Measurements from ENCODE around the gene RPS14. TPM values are rescaled to one million over a fixed set of nuclear protein-coding genes. Genes with fewer than 3 reads are reported as not detected.
"Not testable (repeated sequence)": the region's sequence is repeated elsewhere in the genome, so short reads cannot be mapped to it uniquely, and the experiment has no call there.

The RPS14 gene
- total and polyA plus RNA-seq, 9 donors, result 2,422 to 5,452 (median 2,882) TPM

DNA sequence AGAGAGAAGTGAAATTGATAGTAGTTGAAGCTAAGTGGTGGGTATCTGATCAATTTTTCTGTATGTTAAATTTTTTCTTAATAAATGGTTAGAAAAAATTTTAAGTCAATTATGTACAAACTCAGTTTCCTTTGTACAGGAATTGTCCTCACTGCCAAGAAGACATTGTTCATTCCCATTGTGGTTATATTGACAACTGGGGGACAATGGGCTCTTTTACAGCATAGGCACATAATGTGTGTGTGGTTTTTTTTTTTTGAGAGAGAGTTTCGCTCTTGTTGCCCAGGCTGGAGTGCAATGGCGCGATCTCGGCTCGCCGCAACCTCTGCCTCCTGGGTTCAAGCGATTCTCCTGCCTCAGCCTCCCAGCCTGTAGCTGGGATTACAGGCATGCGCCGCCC, 23.4 kb downstream of the RPS14 start:
- not testable (repeated sequence) for H3K27me3 ChIP-seq (ENCODE audit: control insufficient read depth, insufficient read depth, low read length); DNase-seq; H3K4me3 ChIP-seq (ENCODE audit: low read length); H3K9me3 ChIP-seq (replicated peaks; ENCODE audit: control insufficient read depth, low read depth, low read length); H3K36me3 ChIP-seq (ENCODE audit: control insufficient read depth, insufficient read depth, low read length); H3K4me1 ChIP-seq (ENCODE audit: control insufficient read depth, insufficient read depth, low read length); H3K27ac ChIP-seq (ENCODE audit: low read length)
- no CpG with 5 or more reads among the region's 9 CpGs for WGBS (ENCODE audit: insufficient coverage)

DNA sequence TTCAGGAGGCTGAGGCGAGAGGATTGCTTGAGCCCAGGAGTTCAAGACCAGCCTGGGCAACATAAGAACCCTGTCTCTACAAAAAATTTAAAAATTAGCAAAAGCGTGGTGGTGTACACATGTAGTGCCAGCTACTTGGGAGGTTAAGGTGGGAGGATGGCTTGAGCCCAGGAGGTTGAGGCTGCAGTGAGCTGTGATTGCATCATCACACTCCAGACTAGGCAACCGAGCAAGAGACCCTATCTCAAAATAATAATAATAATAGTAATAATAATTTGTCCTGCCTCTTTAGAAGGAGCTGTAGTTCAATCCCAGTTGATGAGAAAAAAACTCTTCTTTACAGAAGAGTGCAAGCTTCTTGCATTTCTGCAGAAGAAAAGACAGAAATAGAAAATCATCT, 26.8 kb downstream of the RPS14 start:
- Histone ChIP-seq H3K9me3 (replicated peaks; ENCODE audit: control insufficient read depth, low read depth, low read length) (no peaks in the 10 kb centered on the region), H3K4me1 (ENCODE audit: control insufficient read depth, insufficient read depth, low read length) (no peaks in the 10 kb centered on the region), H3K4me3 (ENCODE audit: low read length) (no peak overlapping the region), H3K36me3 (ENCODE audit: control insufficient read depth, insufficient read depth, low read length) (no peaks in the 10 kb centered on the region), H3K27me3 (ENCODE audit: control insufficient read depth, insufficient read depth, low read length) (no peaks in the 10 kb centered on the region), H3K27ac (ENCODE audit: low read length) (no peak overlapping the region)
- no peak for DNase-seq
- WGBS (ENCODE audit: insufficient coverage), result 86% methylated on average over 1 of the region's 3 CpGs

- H3K27me3 ChIP-seq (ENCODE audit: control insufficient read depth, insufficient read depth, low read length), result no peaks in the 10 kb centered on the region
- H3K4me3 ChIP-seq (ENCODE audit: low read length), result no peak overlapping the region
- no peak overlapping the region for H3K27ac ChIP-seq (ENCODE audit: low read length)
- no CpG with 5 or more reads among the region's 4 CpGs for WGBS (ENCODE audit: insufficient coverage)
- no peaks in the 10 kb centered on the region for H3K4me1 ChIP-seq (ENCODE audit: control insufficient read depth, insufficient read depth, low read length)
- DNase-seq, result no peak
- H3K9me3 ChIP-seq (replicated peaks; ENCODE audit: control insufficient read depth, low read depth, low read length), result no peaks in the 10 kb centered on the region
- no peaks in the 10 kb centered on the region for H3K36me3 ChIP-seq (ENCODE audit: control insufficient read depth, insufficient read depth, low read length)
Observed at GRCh38 chr5:150422075-150422474, 27.5 kb downstream of the RPS14 start.

DNA sequence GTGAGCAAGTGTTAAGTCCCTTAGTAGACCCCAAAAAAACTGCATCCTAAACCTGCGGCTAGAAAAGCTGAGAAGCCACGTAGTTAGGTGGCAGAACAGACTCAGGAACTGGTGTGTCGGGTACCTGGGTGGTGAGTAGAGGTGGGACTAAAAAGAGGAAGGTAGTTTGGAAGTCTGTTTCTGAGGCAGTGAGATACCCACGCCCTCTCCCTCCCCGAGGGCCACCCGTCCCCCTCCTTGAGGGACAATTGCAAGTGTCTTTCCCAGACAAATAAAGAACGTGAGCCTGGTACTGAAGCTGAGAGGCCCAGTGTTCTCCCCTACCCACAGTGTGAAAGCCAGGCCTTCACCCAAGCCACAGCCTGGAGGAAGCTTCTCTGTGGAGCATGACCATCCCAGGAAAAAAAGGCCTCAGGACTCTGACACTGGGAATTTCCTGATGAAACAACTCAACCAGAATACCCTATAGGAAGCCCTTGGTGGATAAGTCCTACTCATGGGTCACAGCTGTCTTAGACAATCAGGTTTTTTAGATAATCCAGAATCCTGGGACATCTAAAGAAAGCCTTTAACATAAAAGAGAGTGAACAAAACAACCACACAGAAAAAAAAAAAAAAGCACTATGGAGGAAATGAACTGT, 29.8 kb downstream of the RPS14 start:
- DNase-seq, result no peak
- no peak overlapping the region for H3K4me3 ChIP-seq (ENCODE audit: low read length)
- no peaks in the 10 kb centered on the region for H3K9me3 ChIP-seq (replicated peaks; ENCODE audit: control insufficient read depth, low read depth, low read length)
- no peaks in the 10 kb centered on the region for H3K27me3 ChIP-seq (ENCODE audit: control insufficient read depth, insufficient read depth, low read length)
- H3K27ac ChIP-seq (ENCODE audit: low read length), result no peak overlapping the region
- H3K4me1 ChIP-seq (ENCODE audit: control insufficient read depth, insufficient read depth, low read length), result no peaks in the 10 kb centered on the region
- 46% methylated on average over 2 of the region's 7 CpGs for WGBS (ENCODE audit: insufficient coverage)
- H3K36me3 ChIP-seq (ENCODE audit: control insufficient read depth, insufficient read depth, low read length), result no peaks in the 10 kb centered on the region

GRCh38 chr5:150413902-150414790, 35.4 kb downstream of the RPS14 start:
- not testable (repeated sequence) for H3K27me3 ChIP-seq (ENCODE audit: control insufficient read depth, insufficient read depth, low read length); H3K4me3 ChIP-seq (ENCODE audit: low read length); DNase-seq; H3K36me3 ChIP-seq (ENCODE audit: control insufficient read depth, insufficient read depth, low read length); H3K9me3 ChIP-seq (replicated peaks; ENCODE audit: control insufficient read depth, low read depth, low read length)
- peaks cover 19% of the 10 kb centered on the region for H3K4me1 ChIP-seq (ENCODE audit: control insufficient read depth, insufficient read depth, low read length)
- peak overlapping the region; percentile 92 for H3K27ac ChIP-seq (ENCODE audit: low read length)
- 91% methylated on average over 12 of the region's 16 CpGs for WGBS (ENCODE audit: insufficient coverage)

GRCh38 chr5:150413176-150413901, 36.2 kb downstream of the RPS14 start:
- Histone ChIP-seq H3K27ac (ENCODE audit: low read length) (peak overlapping the region; percentile 92), H3K4me1 (ENCODE audit: control insufficient read depth, insufficient read depth, low read length) (peaks cover 19% of the 10 kb centered on the region), H3K4me3 (ENCODE audit: low read length) (no peak overlapping the region), H3K27me3 (ENCODE audit: control insufficient read depth, insufficient read depth, low read length) (peaks cover 3% of the 10 kb centered on the region), H3K36me3 (ENCODE audit: control insufficient read depth, insufficient read depth, low read length) (no peaks in the 10 kb centered on the region), H3K9me3 (replicated peaks; ENCODE audit: control insufficient read depth, low read depth, low read length) (no peaks in the 10 kb centered on the region)
- no peak for DNase-seq
- WGBS (ENCODE audit: insufficient coverage), result 60% methylated on average over 4 of the region's 12 CpGs

DNA sequence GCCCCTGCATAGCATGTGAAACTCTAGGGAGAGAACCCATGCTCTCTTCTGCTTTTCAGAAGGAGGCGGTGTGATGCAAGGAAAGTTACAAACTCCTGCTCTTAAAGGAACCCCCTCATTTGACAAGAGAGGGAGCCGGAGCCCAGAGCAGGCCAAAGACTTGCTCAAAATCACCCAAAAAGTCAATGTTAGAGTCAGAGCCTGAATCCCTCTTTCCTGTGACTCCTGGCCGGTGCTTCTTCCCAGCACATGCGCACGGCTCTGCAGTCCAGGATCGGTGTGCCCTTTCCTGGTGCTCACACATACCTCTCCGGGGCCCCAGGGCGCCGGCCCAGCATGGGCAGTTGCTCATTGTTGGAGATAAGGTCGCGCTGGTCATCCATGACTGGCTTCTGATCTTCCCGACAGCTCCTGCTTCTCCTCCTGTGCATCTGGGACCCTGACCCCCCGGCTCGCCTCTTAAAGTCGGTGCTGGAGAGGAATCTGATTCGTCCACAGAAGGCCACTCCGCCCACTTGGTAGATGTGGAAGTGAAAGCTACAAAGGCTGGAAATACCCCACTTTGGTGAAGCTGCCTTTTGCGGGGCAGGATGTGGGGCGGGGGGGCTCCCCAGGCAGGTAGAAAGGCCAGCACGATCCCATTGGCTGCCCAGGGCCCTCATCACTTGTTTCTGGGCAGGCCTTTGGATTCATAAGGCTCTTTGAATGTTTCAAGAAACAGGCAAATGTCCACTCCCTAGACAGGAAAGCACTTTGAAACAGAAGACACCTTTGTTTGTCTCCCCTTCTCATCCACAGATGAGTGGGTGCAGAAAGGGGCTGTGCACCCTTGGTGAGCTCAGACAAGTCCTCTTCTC, 37.0 kb downstream of the RPS14 start, which contains the start of gene CD74:
Gene CD74, minus strand, starts transcription at position 592 of the 857 bp plus-strand sequence. Its CDS starts 161 bp downstream, at position 431.
- Histone ChIP-seq H3K4me1 (ENCODE audit: control insufficient read depth, insufficient read depth, low read length) (peaks cover 19% of the 10 kb centered on the region), H3K4me3 (ENCODE audit: low read length) (peak within 1 kb of the TSS; percentile 46), H3K36me3 (ENCODE audit: control insufficient read depth, insufficient read depth, low read length) (no peaks in the 10 kb centered on the region), H3K9me3 (replicated peaks; ENCODE audit: control insufficient read depth, low read depth, low read length) (no peaks in the 10 kb centered on the region), H3K27me3 (ENCODE audit: control insufficient read depth, insufficient read depth, low read length) (peaks cover 3% of the 10 kb centered on the region), H3K27ac (ENCODE audit: low read length) (peak within 1 kb of the TSS; percentile 92)
- DNase-seq, result peak; percentile 81
- WGBS (ENCODE audit: insufficient coverage), result 15% methylated on average over 14 of the region's 20 CpGs

GRCh38 chr5:150411245-150411979, 38.1 kb downstream of the RPS14 start:
- 95% methylated on average over 2 of the region's 5 CpGs for WGBS (ENCODE audit: insufficient coverage)
- Histone ChIP-seq H3K27ac (ENCODE audit: low read length) (peak overlapping the region; percentile 92), H3K36me3 (ENCODE audit: control insufficient read depth, insufficient read depth, low read length) (no peaks in the 10 kb centered on the region), H3K4me3 (ENCODE audit: low read length) (peak overlapping the region; percentile 46), H3K27me3 (ENCODE audit: control insufficient read depth, insufficient read depth, low read length) (peaks cover 3% of the 10 kb centered on the region), H3K9me3 (replicated peaks; ENCODE audit: control insufficient read depth, low read depth, low read length) (no peaks in the 10 kb centered on the region), H3K4me1 (ENCODE audit: control insufficient read depth, insufficient read depth, low read length) (peaks cover 19% of the 10 kb centered on the region)
- DNase-seq, result peak; percentile 37

All from muscle of leg (tissue), 11 donors.